H1 (cell line): Measurements from ENCODE around the gene GJB6.

Experiments used
- CREB1 ChIP-seq: IDR thresholded peaks from 2 replicates; pipeline ENCODE4 v1.6.1; 2012; ENCODE audit warnings: inconsistent platforms
- CTCF ChIP-seq, 3 experiments: IDR thresholded peaks; 1 replicate in 2 of 3; 2 replicates in 1 of 3; pipeline versions ENCODE4 v1.5.1 to v1.6.1; 2011; ENCODE audit warnings: low read length in 3 of 3, mild to moderate bottlenecking in 3 of 3, inconsistent platforms in 2 of 3, low read depth in 1 of 3, moderate library complexity in 1 of 3; ENCODE audit not compliant: insufficient read depth in 1 of 3; ENCODE audit errors: control extremely low read depth in 1 of 3
- EZH2 ChIP-seq: fragments of 200-600 bp; sonication (generic); IDR thresholded peaks from 2 replicates; pipeline ENCODE4 v1.7.1; 2012; ENCODE audit warnings: low read depth, mild to moderate bottlenecking, moderate library complexity, low read length, inconsistent platforms; ENCODE audit not compliant: severe bottlenecking
- NRF1 ChIP-seq: IDR thresholded peaks from 2 replicates; pipeline ENCODE4 v1.6.1; 2011; ENCODE audit warnings: mild to moderate bottlenecking, low read depth, low read length, improper control_type of control experiment
- POLR2A ChIP-seq, 2 experiments: IDR thresholded peaks; 1 replicate in 1 of 2; 2 replicates in 1 of 2; pipeline ENCODE4 v1.6.1; 2011; ENCODE audit warnings: low read depth in 2 of 2, low read length in 2 of 2, mild to moderate bottlenecking in 2 of 2; ENCODE audit errors: control extremely low read depth in 1 of 2
- POLR2AphosphoS5 ChIP-seq: IDR thresholded peaks from 2 replicates; pipeline ENCODE4 v1.6.1; 2011; ENCODE audit warnings: low read depth, low read length
- TAF1 ChIP-seq: IDR thresholded peaks from 2 replicates; pipeline ENCODE4 v1.6.1; 2011; ENCODE audit warnings: mild to moderate bottlenecking, low read depth, low read length
- ZNF274 ChIP-seq: IDR thresholded peaks from 2 replicates; pipeline ENCODE4 v1.7.0; 2012; ENCODE audit warnings: low read length, borderline replicate concordance; ENCODE audit errors: extremely low read depth
- TF ChIP-seq, protein P1 (sequence below): IDR thresholded peaks from 2 replicates; pipeline ENCODE4 v1.6.1; 2012; ENCODE audit warnings: inconsistent platforms

DNA sequence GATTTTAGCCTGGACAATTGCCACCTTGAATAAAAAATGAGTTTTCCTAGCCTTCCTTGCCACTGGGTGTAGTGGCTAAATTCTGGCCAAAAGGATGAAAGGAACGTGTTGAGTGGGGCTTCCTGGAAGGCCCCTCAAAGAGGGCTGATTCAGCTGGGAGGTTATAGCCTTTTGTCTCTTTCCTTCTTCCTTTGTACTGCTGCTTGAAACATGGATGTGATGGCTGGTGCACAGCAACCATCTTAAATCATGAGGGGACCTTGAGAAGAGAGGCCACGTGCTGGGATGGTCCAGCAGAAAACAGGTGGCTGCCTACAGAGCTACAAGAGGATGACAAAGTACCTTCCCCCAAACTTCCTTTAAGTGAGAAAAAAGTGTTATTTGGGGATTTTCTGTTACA lies 40.0 kb upstream of the GJB6 start:
- TF ChIP-seq POLR2A (IDR thresholded peaks at IDR 0.05; ENCODE audit: control extremely low read depth in 1 of 2, low read depth in 2 of 2, low read length in 2 of 2) = no peak
- no peak for TF ChIP-seq TAF1
- TF ChIP-seq ZNF274 = no peak
- TF ChIP-seq, protein P1, sequence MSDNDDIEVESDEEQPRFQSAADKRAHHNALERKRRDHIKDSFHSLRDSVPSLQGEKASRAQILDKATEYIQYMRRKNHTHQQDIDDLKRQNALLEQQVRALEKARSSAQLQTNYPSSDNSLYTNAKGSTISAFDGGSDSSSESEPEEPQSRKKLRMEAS = no peak
- TF ChIP-seq CTCF (IDR thresholded peaks at IDR 0.05; ENCODE audit: control extremely low read depth in 1 of 3, insufficient read depth in 1 of 3, low read depth in 1 of 3, low read length in 3 of 3) = no peak
- no peak for TF ChIP-seq NRF1
- TF ChIP-seq EZH2 = no peak
- no peak for TF ChIP-seq CREB1
- TF ChIP-seq POLR2AphosphoS5 = no peak
